GM21576 (cell line): ENCODE results near the gene SPEF2.

Experiments
- ATAC-seq: cut with Tn5 transposase; IDR thresholded peaks from one replicate; pipeline ENCODE4 v1.9.1; 2021; ENCODE audit warnings: mild to moderate bottlenecking, moderate library complexity; ENCODE audit not compliant: unreplicated experiment

SPEF2 gene

GRCh38 chr5:35698047-35698808, 80.6 kb downstream of the SPEF2 start:
- no peak for ATAC-seq

GRCh38 chr5:35707659-35708058, 90.0 kb downstream of the SPEF2 start:
- no peak for ATAC-seq

- ATAC-seq: no peak
Observed at GRCh38 chr5:35709688-35710087, 92.0 kb downstream of the SPEF2 start.

- ATAC-seq: no peak
Observed at GRCh38 chr5:35717718-35718117, 100.1 kb downstream of the SPEF2 start.

- ATAC-seq: no peak
Observed at GRCh38 chr5:35735718-35736117, 118.1 kb downstream of the SPEF2 start.

- no peak for ATAC-seq
Observed at GRCh38 chr5:35736280-35736679, 118.6 kb downstream of the SPEF2 start.

GRCh38 chr5:35741126-35741716, 123.6 kb downstream of the SPEF2 start:
- no peak for ATAC-seq

GRCh38 chr5:35741971-35742370, 124.3 kb downstream of the SPEF2 start:
- no peak for ATAC-seq

GRCh38 chr5:35743644-35744043, 126.0 kb downstream of the SPEF2 start:
- ATAC-seq: no peak

- no peak for ATAC-seq
Observed at GRCh38 chr5:35745193-35745592, 127.5 kb downstream of the SPEF2 start.

GRCh38 chr5:35745660-35746059, 128.0 kb downstream of the SPEF2 start:
- ATAC-seq: no peak

- no peak for ATAC-seq
Observed at GRCh38 chr5:35752012-35752411, 134.3 kb downstream of the SPEF2 start.

GRCh38 chr5:35753500-35753899, 135.8 kb downstream of the SPEF2 start:
- no peak for ATAC-seq

- no peak for ATAC-seq
Observed at GRCh38 chr5:35754481-35754880, 136.8 kb downstream of the SPEF2 start.

- ATAC-seq: no peak
Observed at GRCh38 chr5:35755966-35756365, 138.3 kb downstream of the SPEF2 start.

GRCh38 chr5:35758151-35758724, 140.6 kb downstream of the SPEF2 start:
- ATAC-seq: no peak

- no peak for ATAC-seq
Observed at GRCh38 chr5:35761541-35761940, 143.9 kb downstream of the SPEF2 start.

- ATAC-seq: no peak
Observed at GRCh38 chr5:35762368-35762767, 144.7 kb downstream of the SPEF2 start.

- ATAC-seq: no peak
Observed at GRCh38 chr5:35765921-35766320, 148.3 kb downstream of the SPEF2 start.

GRCh38 chr5:35771300-35771699, 153.6 kb downstream of the SPEF2 start:
- no peak for ATAC-seq

GRCh38 chr5:35771839-35772238, 154.2 kb downstream of the SPEF2 start:
- no peak for ATAC-seq

GRCh38 chr5:35773967-35774366, 156.3 kb downstream of the SPEF2 start:
- no peak for ATAC-seq
